Vagina (tissue), 2 donors: ENCODE results near the gene SEPTIN8.

Experiments
- POLR2A ChIP-seq, 2 donors: fragments of 450-650 bp; IDR thresholded peaks; one replicate each; pipeline ENCODE4 v1.6.1; 2017; ENCODE audit warnings: antibody characterized with exemption in 2 of 2, mild to moderate bottlenecking in 2 of 2, moderate library complexity in 2 of 2
- TF ChIP-seq, protein P1 (sequence below), 3 experiments: fragments of 450-650 bp in 2 of 3; fragments of 200-600 bp in 1 of 3; sonication (generic) in 1 of 3; IDR thresholded peaks; one replicate each; pipeline ENCODE4 v1.5.1; 2017 to 2019; ENCODE audit warnings: antibody characterized with exemption in 3 of 3, mild to moderate bottlenecking in 2 of 3, moderate library complexity in 2 of 3

DNA sequence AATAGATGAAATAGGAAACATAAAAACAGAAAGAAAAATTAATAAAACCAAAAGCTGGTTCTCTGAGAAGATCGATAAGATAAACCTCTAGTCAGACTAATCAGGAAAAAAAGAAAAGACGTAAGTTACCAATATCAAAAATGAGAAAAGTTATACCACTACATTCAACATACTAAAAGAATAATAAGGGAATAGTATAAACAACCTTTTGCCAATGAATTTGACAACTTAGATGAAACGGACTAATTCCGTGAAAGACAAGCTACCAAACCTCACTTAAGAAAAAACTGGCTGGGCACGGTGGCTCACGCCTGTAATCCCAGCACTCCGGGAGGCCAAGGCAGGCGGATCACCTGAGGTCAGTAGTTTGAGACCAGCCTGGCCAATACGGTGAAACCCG is 47.1 kb downstream of the SEPTIN8 start:
- TF ChIP-seq, protein P1, sequence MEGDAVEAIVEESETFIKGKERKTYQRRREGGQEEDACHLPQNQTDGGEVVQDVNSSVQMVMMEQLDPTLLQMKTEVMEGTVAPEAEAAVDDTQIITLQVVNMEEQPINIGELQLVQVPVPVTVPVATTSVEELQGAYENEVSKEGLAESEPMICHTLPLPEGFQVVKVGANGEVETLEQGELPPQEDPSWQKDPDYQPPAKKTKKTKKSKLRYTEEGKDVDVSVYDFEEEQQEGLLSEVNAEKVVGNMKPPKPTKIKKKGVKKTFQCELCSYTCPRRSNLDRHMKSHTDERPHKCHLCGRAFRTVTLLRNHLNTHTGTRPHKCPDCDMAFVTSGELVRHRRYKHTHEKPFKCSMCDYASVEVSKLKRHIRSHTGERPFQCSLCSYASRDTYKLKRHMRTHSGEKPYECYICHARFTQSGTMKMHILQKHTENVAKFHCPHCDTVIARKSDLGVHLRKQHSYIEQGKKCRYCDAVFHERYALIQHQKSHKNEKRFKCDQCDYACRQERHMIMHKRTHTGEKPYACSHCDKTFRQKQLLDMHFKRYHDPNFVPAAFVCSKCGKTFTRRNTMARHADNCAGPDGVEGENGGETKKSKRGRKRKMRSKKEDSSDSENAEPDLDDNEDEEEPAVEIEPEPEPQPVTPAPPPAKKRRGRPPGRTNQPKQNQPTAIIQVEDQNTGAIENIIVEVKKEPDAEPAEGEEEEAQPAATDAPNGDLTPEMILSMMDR (IDR thresholded peaks at IDR 0.05) = no peak
- no peak for TF ChIP-seq POLR2A (IDR thresholded peaks at IDR 0.05)
